Measurements from ENCODE around the gene GASK1B.

The GASK1B gene

DNA sequence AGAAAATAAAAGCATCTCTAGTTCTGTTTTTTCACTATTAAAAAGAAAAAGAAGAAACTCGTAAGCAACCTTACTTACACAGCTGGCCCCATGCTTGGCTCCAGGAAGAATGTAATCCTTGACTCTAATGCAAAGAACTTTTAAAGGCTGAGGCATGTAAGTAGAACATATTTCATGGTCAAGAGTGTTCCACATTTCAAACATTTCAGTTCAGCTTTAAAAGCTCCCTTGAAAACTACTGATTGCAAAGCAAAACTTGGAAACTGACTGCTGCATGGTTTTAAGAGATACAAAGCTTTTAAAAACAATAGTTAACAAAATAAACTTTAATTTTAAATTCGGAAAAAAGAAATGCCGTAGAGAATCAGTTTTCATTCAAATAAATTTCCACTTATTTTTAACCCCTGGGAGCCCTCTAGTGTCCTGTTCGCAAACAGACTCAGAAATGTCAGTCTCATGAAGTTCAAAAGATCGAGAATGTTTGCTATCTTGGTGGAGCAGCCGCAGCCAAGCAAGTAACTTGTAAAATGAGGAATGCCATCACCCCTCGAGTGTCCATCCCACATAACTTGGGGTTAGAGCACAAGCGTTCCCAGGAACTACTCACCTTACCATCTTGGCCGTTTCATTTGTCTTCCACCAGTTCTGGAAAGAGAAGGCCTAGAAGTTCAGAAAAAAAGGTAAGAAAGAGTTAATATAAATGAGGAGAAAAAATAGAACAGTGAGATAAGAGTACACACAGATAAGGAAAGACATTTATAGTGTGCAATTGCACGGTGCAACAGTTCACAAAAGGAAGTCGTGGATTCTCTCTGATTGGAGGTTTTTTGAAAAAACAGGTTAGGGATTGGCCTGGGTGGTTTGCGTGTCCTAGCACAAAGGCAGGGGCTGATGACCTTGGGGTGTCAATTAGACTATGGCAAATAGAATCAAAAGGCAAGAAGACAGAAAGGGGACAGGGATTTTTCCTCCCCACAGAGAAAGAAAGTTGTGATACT is at the start of gene GASK1B:
GASK1B (minus strand) TSS at position 765 of the 998 bp plus-strand sequence. CDS start 1,650 bp downstream, outside the sequence.
- TF ChIP-seq, protein P1, sequence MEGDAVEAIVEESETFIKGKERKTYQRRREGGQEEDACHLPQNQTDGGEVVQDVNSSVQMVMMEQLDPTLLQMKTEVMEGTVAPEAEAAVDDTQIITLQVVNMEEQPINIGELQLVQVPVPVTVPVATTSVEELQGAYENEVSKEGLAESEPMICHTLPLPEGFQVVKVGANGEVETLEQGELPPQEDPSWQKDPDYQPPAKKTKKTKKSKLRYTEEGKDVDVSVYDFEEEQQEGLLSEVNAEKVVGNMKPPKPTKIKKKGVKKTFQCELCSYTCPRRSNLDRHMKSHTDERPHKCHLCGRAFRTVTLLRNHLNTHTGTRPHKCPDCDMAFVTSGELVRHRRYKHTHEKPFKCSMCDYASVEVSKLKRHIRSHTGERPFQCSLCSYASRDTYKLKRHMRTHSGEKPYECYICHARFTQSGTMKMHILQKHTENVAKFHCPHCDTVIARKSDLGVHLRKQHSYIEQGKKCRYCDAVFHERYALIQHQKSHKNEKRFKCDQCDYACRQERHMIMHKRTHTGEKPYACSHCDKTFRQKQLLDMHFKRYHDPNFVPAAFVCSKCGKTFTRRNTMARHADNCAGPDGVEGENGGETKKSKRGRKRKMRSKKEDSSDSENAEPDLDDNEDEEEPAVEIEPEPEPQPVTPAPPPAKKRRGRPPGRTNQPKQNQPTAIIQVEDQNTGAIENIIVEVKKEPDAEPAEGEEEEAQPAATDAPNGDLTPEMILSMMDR (IDR thresholded peaks at IDR 0.05; ENCODE audit: low read depth, low read length) = peak; percentile 42; the same call in 1 of the 2 replicates
- 0 out of 2 replicates have a peak within 1 kb of the TSS, but pooled peaks have one; percentile 1 for H3K4me3 ChIP-seq (ENCODE audit: low read depth, low read length)

DNA sequence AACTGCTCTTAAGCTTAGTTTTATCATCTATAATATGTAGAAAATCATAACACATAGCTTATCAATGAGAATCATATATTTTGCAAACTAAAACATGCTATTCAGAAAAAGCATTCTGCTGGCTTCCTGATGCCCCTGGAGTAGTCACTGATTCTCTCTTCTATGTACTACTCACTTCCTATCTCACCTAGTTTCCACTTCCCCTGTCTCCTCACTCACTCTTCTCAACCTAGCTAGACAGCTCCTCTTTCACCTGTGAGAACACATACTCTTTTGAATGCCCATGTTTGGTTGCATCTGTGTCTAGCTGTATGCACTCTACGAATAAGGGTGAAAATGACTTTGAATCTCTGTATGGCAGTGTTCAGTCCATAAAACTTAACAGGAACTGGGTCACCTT is 46.8 kb upstream of the GASK1B start:
- TF ChIP-seq, protein P1 (IDR thresholded peaks at IDR 0.05; ENCODE audit: low read depth, low read length) = no peak
- no peak overlapping the region for H3K4me3 ChIP-seq (ENCODE audit: low read depth, low read length)

DNA sequence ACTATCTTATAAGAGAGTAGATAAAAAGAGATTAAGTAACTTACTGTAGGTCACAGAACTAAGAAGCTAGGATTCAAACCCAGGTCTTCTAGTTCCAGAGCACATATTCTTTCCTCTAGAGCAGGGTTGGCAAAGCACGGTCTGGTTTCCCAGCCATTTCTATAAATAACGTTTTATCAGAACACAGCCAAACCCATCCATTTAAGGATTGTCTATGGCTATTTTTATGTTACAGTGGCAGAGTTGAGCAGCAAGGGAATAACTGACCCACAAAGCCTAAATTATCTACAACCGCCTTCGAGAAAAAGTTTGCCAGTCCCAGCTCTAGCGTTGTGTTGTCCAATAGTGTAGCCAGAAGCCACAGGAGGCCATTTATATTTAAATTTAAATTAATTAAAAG is 44.9 kb upstream of the GASK1B start:
- TF ChIP-seq, protein P1 (IDR thresholded peaks at IDR 0.05; ENCODE audit: low read depth, low read length) = no peak
- H3K4me3 ChIP-seq (ENCODE audit: low read depth, low read length) = no peak overlapping the region

DNA sequence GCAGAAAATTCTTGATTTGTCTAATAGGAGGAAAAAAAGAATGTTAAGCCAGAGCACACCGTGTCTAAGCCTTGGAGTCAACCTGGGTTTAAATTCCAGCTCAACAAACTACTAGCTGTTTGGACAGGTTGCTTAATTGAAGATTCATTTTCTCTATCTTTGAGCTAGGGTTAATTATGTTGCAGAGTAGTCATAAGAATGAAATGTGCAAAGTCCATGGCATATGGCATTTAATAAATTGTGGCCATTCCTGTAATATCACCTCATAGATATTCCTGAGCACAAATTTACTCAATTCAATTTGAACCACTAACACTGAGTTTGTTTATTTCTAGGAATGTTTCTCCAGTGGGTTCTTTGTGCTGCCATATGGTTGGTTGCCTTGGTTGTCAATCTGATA is 42.0 kb upstream of the GASK1B start:
- TF ChIP-seq, protein P1 (IDR thresholded peaks at IDR 0.05; ENCODE audit: low read depth, low read length) = no peak
- no peak overlapping the region for H3K4me3 ChIP-seq (ENCODE audit: low read depth, low read length)

DNA sequence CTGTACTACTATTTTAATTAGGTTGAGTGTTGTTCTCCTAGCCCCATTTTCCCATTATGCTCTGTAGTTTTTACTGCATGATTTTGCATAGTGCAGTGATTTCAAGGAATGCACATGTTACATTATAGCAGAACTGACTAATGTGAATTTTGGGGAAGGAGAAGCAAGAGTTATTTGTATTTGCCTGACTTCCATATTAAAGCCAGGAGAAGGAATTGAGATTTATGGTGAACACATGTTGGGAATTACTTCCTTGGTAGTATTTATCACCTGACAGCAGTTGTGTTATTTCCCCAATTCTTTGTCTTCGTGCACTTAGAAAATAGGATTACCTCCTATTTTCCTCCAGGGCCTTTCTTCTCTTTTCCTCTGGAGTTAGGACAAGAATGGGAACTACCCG is 40.6 kb upstream of the GASK1B start:
- TF ChIP-seq, protein P1 (IDR thresholded peaks at IDR 0.05; ENCODE audit: low read depth, low read length) = no peak
- no peak overlapping the region for H3K4me3 ChIP-seq (ENCODE audit: low read depth, low read length)

DNA sequence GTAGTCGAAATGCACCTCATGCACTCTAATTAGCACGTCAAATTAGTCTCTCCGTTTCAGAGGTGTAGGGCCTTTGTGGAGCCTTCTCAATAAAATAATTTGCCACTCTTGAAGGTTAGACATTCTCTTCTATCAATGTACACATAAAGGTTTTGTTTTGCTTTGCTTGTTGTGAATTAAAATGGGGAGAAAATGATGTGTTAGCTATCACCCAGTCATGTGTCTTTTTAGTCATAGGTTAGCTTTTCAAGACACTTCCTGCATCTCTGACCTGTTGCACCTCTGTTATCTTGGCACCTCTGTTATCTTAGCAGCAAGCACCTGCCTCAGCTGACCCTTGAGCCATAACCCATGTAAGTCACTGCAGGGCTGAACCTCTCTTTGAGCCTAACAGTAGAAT is 38.4 kb upstream of the GASK1B start:
- TF ChIP-seq, protein P1 (IDR thresholded peaks at IDR 0.05; ENCODE audit: low read depth, low read length) = no peak
- no peak overlapping the region for H3K4me3 ChIP-seq (ENCODE audit: low read depth, low read length)
